DND-41 (cell line): ENCODE measurements around the gene SPEM2.

Experiments
- ATAC-seq: fragments of 200-7000 bp; cut with Tn5 transposase; 3 replicates; pipeline ENCODE4 v1.9.1; 2021; ENCODE audit warnings: low read depth; ENCODE audit not compliant: insufficient read depth
- DNase-seq: peaks from one replicate; pipeline ENCODE4 v3.0.0-alpha.2; 2020
- H2AFZ ChIP-seq: 2 replicates; pipeline ENCODE4 v1.6.0; 2012; ENCODE audit warnings: low read depth, low read length
- H3K27ac ChIP-seq: 2 replicates; pipeline ENCODE4 v1.5.1; 2012; ENCODE audit warnings: low read length, inconsistent platforms
- H3K27me3 ChIP-seq: fragments of 200-600 bp; sonication (generic); 2 replicates; pipeline ENCODE4 v1.6.0; 2012; ENCODE audit warnings: low read length, mild to moderate bottlenecking, inconsistent platforms; ENCODE audit not compliant: insufficient read depth, poor library complexity
- H3K36me3 ChIP-seq: 2 replicates; pipeline ENCODE4 v1.5.1; 2012; ENCODE audit warnings: low read length, inconsistent platforms; ENCODE audit not compliant: insufficient read depth
- H3K4me1 ChIP-seq: 2 replicates; pipeline ENCODE4 v1.5.1; 2012; ENCODE audit warnings: mild to moderate bottlenecking, low read length; ENCODE audit not compliant: insufficient read depth
- H3K4me2 ChIP-seq: 2 replicates; pipeline ENCODE4 v1.6.0; 2012; ENCODE audit warnings: mild to moderate bottlenecking, moderate library complexity, low read length, inconsistent platforms; ENCODE audit not compliant: insufficient read depth
- H3K4me3 ChIP-seq, 2 experiments: fragments of 200-600 bp in 1 of 2; shearing (Covaris generic) in 1 of 2; 2 replicates each; pipeline ENCODE4 v1.5.1; 2012 to 2016; ENCODE audit warnings: inconsistent platforms in 2 of 2, low read length in 2 of 2, mild to moderate bottlenecking in 2 of 2, low read depth in 1 of 2, moderate library complexity in 1 of 2
- H3K79me2 ChIP-seq: 2 replicates; pipeline ENCODE4 v1.6.0; 2012; ENCODE audit warnings: low read length, inconsistent platforms; ENCODE audit not compliant: insufficient read depth
- H3K9ac ChIP-seq: 2 replicates; pipeline ENCODE4 v1.6.0; 2012; ENCODE audit warnings: low read depth, mild to moderate bottlenecking, inconsistent platforms, low read length, moderate library complexity
- H3K9me3 ChIP-seq: 2 replicates; pipeline ENCODE4 v1.5.1; 2012; ENCODE audit warnings: low read length, moderate library complexity, mild to moderate bottlenecking, inconsistent platforms; ENCODE audit not compliant: insufficient read depth, severe bottlenecking
- H4K20me1 ChIP-seq: 2 replicates; pipeline ENCODE4 v1.6.0; 2012; ENCODE audit warnings: low read length; ENCODE audit not compliant: insufficient read depth
- EZH2 ChIP-seq: IDR thresholded peaks from 3 replicates; pipeline ENCODE4 v1.6.1; 2012; ENCODE audit warnings: borderline replicate concordance, low read depth, mild to moderate bottlenecking, moderate library complexity, low read length, inconsistent platforms; ENCODE audit not compliant: severe bottlenecking
- TF ChIP-seq, protein P1 (sequence below): IDR thresholded peaks from 2 replicates; pipeline ENCODE4 v1.5.1; 2012; ENCODE audit warnings: borderline replicate concordance, low read length, moderate library complexity, mild to moderate bottlenecking; ENCODE audit not compliant: poor library complexity, severe bottlenecking; ENCODE audit errors: extremely low read depth

The SPEM2 gene

DNA sequence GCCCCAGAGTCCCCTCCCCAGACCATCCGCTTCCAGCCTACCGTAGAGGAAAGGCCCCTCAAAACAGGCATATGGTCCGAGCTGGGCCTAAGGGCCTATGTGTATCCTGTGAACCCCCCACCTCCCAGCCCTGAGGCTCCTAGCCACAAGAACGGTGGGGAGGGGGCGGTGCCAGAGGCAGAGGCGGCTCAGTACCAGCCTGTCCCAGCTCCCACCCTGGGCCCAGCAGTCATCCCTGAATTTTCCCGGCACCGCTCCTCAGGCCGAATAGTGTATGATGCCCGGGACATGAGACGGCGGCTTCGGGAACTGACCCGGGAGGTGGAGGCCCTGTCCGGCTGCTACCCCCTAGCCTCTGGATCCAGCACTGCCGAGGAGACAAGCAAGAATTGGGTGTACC, 4.2 kb upstream of the SPEM2 start:
- ATAC-seq (no peak), DNase-seq (no peak)
- no peaks in the 10 kb centered on the region for H3K36me3 ChIP-seq
- no peaks in the 10 kb centered on the region for H3K27me3 ChIP-seq
- TF ChIP-seq EZH2: no peak
- no peak overlapping the region for H3K4me2 ChIP-seq
- no peaks in the 10 kb centered on the region for H4K20me1 ChIP-seq
- no peaks in the 10 kb centered on the region for H3K4me1 ChIP-seq
- H3K27ac ChIP-seq: no peak overlapping the region
- H3K9ac ChIP-seq: no peak overlapping the region
- no peaks in the 10 kb centered on the region for H3K9me3 ChIP-seq
- no peak overlapping the region for H2AFZ ChIP-seq
- no peak overlapping the region for H3K4me3 ChIP-seq
- H3K79me2 ChIP-seq: no peaks in the 10 kb centered on the region

DNA sequence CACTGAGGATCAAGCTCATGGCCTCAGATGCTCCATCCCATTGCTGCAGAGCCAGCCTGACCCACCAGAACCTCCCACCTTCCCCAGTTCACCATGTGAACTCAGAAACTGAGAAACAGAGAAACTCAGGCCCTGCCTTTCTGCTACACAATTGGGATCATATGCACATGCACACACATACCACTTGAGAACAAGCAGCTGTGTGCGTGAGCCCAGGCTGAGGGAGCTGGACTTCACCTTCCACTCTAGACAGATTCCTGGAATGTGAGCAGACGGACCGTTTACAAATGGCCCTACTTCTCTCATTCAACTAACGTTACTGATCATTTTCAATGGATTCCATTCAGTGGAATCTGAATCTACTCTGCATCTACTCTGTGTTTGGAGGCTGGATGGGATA, 1.7 kb upstream of the SPEM2 start:
- Histone ChIP-seq H3K79me2 (no peaks in the 10 kb centered on the region), H3K27me3 (no peaks in the 10 kb centered on the region), H3K4me1 (no peaks in the 10 kb centered on the region), H3K9ac (no peak overlapping the region), H3K36me3 (no peaks in the 10 kb centered on the region), H3K9me3 (no peaks in the 10 kb centered on the region), H3K27ac (no peak overlapping the region), H3K4me3 (no peak overlapping the region), H2AFZ (no peak overlapping the region), H4K20me1 (no peaks in the 10 kb centered on the region; the same call in 1 of the 2 replicates), H3K4me2 (no peak overlapping the region)
- ATAC-seq: no peak
- TF ChIP-seq EZH2: no peak
- TF ChIP-seq, protein P1, sequence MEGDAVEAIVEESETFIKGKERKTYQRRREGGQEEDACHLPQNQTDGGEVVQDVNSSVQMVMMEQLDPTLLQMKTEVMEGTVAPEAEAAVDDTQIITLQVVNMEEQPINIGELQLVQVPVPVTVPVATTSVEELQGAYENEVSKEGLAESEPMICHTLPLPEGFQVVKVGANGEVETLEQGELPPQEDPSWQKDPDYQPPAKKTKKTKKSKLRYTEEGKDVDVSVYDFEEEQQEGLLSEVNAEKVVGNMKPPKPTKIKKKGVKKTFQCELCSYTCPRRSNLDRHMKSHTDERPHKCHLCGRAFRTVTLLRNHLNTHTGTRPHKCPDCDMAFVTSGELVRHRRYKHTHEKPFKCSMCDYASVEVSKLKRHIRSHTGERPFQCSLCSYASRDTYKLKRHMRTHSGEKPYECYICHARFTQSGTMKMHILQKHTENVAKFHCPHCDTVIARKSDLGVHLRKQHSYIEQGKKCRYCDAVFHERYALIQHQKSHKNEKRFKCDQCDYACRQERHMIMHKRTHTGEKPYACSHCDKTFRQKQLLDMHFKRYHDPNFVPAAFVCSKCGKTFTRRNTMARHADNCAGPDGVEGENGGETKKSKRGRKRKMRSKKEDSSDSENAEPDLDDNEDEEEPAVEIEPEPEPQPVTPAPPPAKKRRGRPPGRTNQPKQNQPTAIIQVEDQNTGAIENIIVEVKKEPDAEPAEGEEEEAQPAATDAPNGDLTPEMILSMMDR: no peak
- no peak for DNase-seq

DNA sequence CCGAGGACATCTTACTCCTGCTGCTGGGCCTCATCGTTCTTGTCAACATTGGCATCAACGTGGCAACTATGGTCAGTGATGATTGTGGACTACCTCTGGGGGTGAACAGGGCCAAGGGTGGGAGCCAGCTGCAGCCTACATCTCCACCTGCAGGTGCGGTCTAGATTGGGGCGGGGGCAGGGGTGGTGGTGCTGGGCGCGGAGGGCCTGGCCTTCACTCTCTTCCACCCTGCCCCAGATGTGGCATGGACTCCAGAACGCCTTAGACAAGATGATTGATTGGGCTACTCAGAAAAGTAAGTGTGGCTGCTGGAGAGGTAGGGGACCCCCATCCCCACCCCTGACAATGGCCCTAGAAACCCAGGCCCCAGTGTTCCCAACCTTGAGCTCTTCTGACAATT, 340 bp downstream of the SPEM2 start:
- no peak for ATAC-seq

DNA sequence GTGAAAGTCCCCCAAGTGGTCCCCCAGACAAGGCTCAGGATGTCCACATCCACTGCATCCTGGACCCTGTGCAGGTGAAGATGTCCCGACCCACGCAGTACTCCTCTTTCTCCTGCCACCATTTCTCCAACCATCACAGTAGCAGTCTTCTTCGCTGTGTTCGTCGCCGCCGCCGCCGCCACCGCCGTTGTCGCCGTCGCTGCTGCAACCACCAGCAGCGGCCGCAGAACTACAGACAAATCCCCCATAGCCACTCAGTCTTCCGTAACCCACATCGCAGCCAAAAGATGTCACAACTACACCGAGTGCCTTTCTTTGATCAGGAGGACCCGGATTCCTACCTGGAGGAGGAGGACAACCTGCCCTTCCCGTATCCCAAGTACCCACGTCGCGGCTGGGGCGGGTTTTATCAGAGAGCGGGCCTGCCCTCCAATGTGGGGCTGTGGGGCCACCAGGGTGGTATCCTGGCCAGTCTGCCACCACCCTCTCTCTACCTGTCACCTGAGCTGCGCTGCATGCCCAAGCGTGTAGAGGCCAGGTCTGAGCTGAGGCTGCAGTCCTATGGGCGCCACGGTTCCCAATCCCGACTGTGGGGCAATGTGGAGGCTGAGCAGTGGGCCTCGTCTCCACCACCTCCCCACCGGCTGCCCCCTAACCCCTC, 917 bp downstream of the SPEM2 start:
- Histone ChIP-seq H4K20me1 (no peaks in the 10 kb centered on the region; the same call in 1 of the 2 replicates), H3K27ac (no peak overlapping the region), H3K4me2 (no peak overlapping the region), H3K79me2 (no peaks in the 10 kb centered on the region), H3K9me3 (no peaks in the 10 kb centered on the region), H3K36me3 (no peaks in the 10 kb centered on the region), H3K9ac (no peak overlapping the region), H2AFZ (no peak overlapping the region), H3K4me3 (no peak overlapping the region), H3K4me1 (no peaks in the 10 kb centered on the region), H3K27me3 (no peaks in the 10 kb centered on the region)
- DNase-seq (no peak), ATAC-seq (no peak)
- TF ChIP-seq EZH2: no peak
- TF ChIP-seq, protein P1: no peak

More for the DNA sequence above, 340 bp downstream of the SPEM2 start:
- no peak for DNase-seq
- no peak overlapping the region for H3K27ac ChIP-seq
- H3K27me3 ChIP-seq: no peaks in the 10 kb centered on the region
- H3K9me3 ChIP-seq: no peaks in the 10 kb centered on the region
- H2AFZ ChIP-seq: no peak overlapping the region
- H3K4me2 ChIP-seq: no peak overlapping the region
- no peak overlapping the region for H3K9ac ChIP-seq
- no peaks in the 10 kb centered on the region for H3K36me3 ChIP-seq
- TF ChIP-seq, protein P1: no peak
- no peak for TF ChIP-seq EZH2
- no peaks in the 10 kb centered on the region for H3K79me2 ChIP-seq
- H4K20me1 ChIP-seq: no peaks in the 10 kb centered on the region; the same call in 1 of the 2 replicates
- H3K4me3 ChIP-seq: no peak overlapping the region
- no peaks in the 10 kb centered on the region for H3K4me1 ChIP-seq
